GM04504 (cell line): Measurements from ENCODE around the gene LRBA.
A peak's percentile ranks its signal among the peaks of the same experiment; 100 is the strongest.

ENCODE experiments used
- DNase-seq: peaks from one replicate; pipeline ENCODE4 v3.0.0-alpha.2; 2012; ENCODE audit warnings: low read depth

LRBA gene

GRCh38 chr4:150366487-150366999 lies 648.5 kb downstream of the LRBA start:
- no peak for DNase-seq

DNA sequence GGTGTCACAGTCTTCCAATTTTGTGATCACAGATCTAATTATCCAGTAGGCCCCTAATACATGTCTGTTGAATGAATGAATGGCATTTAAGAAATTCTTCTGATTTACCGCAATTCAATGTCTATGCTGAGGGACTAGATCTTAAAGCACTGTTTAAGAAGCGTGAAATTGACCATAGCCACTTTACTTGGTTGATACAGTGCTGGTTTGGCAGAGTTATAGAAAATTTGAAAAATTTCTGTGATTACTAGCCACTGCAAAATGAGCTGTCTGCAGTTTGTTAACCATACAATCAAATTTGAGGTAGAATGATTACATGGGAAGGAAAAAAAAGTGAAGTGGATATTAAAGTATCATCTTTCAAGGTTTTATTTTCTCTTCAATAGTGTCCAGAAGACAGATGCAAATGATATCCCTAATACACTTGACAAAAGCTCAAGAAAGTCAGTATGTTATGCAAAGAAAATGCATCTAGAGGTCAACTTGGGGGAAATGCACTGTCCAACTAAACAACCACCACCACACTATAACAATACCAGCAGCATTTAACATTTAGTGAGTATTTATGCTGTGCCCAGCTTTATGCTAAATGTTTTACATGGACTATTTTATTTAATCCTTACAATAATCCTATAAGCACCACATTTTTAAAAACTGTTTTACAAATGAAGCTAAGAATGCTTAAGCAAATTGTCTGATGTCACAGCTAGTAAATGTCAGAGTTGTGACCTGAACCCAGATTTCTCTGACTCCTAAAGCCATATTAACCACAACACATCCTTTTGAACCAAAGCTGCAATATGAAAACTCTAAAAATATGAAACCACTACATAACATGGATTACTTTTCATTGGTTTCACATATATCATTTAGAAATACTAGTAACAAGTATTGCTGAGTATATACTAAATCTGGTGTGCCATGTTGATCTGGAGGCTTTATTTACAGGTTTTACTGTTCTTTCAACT lies 651.1 kb downstream of the LRBA start:
- no peak for DNase-seq

DNA sequence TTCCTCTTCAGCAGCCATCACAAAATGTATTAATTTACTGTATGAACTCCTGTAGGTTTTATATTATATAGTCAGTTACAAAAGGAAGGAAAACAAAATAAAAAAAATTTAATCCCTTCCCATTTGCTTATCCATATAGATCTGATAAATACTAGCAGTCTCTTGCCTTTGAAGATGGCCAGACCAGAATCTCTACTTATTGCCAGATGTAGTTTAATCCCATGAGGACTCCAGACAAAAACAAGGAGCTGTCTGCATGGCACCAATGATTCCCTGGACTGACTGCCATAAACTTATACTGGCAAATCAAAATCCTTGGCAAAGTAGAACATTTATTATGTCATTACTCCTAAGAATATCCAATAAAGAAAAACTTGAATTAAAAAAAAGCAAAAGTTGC lies 656.4 kb downstream of the LRBA start:
- no peak for DNase-seq

- DNase-seq = no peak
Observed at GRCh38 chr4:150357829-150358228, 657.3 kb downstream of the LRBA start.

DNA sequence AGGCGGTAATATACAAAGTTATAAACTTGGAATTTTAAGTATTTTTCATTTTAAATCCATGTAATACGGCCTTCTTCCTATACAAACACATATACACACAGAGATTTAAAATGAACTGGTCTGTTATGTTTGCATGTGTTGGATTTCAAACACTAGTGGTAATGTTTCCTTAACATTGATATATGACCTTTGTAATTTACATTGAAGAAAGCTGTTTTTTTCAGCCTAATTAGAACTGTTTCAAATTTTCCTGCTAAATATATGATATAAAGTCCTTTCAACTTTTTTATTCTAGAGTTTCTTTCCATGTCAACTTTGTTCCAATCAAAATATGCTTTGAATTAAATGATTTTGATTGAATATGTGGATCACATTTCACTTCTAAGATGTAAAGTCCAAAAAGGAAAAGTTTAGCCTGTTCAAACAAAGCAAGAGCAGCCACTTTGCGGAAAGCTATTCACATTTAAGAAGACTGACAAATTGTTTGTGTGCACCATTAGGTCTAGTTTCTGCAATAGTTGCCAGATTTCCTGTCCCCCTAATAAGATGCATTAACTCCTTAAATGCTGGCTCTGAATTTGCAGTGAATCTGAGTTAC lies 659.1 kb downstream of the LRBA start:
- DNase-seq = no peak

DNA sequence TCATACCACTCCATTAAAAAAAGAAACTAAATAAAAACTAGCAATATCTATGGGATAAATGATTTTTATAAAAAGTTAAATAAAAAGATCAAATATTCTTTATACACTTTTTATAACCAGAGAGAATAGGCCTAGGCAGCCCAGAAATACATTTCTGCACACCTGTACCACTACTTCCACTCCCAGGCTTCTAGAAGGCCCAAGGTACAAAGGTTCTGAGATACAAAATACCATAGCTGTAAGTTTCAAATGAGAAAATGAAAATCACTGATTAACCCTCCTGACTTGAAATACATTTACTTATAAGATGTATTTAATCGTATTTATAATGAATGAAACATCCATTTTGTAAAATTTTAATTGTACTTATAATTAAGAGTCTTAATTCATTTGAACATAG lies 659.7 kb downstream of the LRBA start:
- no peak for DNase-seq

DNA sequence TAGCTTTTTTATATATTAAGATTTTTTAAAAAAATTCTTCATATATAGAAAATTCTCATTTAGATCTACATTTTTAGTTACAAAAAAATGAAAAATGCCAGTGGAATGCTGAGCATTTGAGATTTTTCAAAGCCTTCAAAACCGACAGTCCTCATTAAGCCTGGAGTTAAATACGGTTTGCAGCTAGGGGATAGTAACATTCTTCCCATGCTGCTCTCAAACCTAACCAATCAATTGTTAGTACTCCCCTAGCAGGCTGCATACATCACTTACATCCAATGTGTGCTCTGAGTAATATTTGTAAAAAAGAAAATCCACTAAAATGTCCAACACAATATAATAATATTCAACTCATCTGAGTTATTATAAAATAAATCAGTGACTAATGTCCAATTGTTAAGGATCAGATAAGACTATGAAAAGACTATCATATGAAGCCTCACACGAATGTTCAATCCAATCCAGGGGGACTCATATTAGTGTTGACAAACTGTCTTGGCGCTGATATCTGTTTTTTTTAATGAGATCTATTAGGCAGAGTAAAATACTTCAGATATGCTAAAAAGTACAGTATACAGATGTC lies 660.8 kb downstream of the LRBA start:
- DNase-seq = no peak

DNA sequence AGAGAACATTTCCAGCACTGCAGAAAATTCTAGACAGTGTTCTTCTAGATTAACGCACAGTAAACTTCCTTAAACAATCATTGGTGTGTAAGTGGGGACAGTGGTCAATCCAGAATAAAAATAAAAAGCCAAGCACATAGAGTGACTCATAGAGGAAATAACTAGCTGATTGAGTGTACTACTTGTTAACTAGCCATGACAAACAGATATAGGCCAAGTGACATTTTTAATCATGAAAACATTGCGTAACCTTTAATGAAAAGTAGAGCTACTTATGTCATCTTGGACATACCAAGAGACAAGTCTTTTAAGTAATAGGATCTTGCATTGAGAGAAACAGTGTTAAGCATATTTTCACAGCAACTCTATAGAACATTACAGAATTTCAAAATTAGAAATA lies 667.0 kb downstream of the LRBA start:
- peak; percentile 7 for DNase-seq

DNA sequence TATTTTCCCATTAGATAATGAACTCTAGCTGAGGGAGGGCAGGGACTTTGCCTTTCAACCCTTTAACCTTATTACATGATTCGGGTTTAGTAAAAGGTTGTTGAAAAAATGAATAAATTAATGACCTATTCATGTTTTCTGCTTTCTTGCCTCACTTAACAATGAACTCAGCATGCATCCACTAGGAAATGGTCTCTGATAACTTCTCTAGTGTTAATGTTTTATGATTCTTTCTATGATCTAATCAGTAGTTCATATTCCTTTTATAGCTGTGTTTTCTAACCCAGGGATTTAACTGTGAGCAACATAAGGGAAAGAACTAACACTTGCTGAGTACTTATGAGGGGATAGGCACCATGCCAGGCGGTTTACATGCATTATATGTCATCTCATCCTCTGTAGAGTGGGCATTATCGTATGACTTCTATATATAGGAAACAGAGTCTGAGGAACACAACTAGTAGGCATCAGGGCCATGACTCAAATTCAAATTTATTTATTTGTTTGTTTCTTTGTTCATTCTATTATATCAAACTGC lies 669.8 kb downstream of the LRBA start:
- no peak for DNase-seq

DNA sequence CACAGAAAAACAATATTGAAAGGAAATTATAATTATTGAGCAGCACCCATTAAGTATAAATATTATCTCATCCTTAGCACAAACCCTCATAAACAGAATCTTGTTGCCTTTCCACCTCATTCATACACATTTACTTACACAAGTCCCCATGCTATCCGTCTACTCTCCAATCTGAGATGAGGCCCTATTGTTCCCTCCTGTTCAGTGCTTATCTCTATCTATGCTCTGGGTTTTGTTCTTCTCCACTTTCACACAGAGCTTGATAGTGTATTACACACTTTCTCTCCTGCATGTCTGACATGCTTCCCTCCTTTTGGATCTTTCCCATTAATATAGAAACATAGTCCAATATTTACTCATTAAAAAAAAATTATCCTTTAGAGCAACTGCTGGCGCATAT lies 671.3 kb downstream of the LRBA start:
- no peak for DNase-seq

DNA sequence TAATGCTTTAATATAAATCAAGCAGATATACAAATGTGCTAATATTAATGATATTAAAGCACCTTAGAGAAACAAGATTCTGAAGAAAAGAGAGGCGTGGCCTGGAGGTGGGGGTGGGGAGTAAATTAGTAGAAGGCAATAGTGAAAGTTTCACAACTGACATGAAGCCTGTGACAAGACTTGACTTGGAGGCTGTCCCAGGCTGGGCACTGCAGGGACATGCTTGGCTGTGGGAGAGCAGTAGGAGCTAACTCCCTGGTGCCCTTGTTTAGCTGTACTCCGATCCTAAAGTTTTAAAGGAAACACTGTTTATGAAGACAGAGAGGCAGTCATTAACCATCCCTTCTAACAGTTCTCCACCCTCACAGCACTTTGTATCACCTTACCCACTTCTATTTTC lies 672.1 kb downstream of the LRBA start:
- DNase-seq = no peak

- peak; percentile 38 for DNase-seq
Observed at GRCh38 chr4:150337734-150338133, 677.4 kb downstream of the LRBA start.

DNA sequence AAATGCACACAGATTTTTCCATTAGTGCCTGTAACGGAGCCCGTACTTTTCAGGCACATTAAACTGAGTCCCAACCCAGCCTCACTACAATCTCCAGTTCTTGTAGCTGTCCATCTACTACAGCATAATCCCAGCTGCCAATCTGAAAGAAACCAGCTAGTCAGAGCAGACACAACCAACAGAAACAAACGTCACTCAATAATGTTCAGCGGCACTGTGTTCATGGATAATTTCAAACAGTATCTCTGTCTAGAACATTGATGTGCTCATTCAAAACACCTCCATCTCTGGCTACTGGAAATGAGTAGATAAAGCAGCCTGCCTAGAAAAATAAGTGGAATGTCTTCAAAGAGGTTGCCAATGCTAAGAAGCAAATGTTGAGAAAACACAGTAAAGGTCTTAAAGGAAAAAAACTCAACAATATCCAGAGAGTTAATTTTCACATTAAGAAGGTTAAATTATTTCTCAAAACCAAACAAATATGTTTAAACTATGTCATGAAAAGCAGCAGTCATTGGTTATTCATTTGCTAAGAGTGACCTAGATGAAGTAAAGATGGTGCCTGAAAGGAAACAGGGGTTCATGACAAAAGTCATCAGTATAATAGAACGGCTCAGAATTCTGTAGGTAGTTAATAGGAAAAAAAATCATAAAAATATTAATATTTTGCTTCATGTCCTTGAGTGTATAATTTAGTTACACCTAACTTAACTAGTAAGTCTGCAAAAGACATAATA lies 678.2 kb downstream of the LRBA start:
- no peak for DNase-seq

DNA sequence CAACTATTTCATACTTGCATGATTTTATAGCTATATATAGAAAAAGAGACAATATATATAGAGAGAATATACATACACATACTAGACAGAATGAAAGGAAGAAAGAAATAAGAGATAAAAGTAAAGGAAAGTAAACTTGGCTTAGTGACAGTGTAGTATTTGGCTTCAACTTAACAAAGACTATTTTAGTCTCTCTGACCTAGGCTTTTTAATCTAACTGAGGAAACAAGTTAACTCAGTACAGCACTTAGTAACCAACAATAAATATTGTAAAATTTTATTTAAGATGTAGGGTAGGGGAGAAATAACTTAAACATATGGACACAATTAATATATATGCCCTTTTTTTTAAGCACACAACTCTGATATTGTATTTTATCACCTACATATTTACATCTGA lies 682.1 kb downstream of the LRBA start:
- no peak for DNase-seq

- no peak for DNase-seq
Observed at GRCh38 chr4:150332086-150332485, 683.0 kb downstream of the LRBA start.

DNA sequence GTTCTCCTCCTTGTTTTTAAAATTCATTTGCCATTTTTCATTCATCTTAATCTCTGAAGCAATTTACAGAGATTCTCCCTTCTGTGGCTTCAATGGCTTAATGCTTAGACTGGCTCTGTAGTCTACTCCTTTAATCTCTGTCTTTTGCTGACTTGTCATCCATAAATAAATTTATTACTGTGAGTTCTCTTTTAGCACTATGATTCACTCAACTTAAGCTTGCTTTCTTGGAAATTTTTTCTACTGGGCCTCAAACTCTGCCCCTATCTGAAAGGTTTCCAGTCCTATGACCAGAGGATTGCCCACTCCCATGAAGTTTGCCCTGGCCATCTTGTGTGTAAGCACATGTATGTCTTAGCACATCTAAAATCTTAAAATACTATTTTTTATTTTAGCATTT lies 685.7 kb downstream of the LRBA start:
- no peak for DNase-seq

DNA sequence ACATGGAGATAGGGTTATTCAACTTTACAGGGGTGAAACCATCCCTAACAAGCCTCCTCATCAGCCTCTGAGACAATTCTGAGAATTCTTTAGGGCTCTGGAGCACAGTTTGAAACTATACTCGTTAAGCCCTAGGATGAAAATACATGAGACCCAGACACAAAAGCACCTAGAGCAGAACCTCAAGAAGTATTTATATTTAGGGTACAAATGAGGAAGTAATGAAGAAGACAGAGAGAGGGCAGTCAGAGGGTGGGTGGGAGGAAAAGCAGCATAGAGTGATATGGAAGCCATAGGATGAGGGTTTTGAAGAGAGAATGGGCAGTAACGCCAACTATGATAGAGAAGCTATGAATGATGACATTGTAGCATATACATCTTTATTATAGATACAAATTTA lies 686.6 kb downstream of the LRBA start:
- no peak for DNase-seq

GRCh38 chr4:150327262-150327780 lies 687.8 kb downstream of the LRBA start:
- no peak for DNase-seq

DNA sequence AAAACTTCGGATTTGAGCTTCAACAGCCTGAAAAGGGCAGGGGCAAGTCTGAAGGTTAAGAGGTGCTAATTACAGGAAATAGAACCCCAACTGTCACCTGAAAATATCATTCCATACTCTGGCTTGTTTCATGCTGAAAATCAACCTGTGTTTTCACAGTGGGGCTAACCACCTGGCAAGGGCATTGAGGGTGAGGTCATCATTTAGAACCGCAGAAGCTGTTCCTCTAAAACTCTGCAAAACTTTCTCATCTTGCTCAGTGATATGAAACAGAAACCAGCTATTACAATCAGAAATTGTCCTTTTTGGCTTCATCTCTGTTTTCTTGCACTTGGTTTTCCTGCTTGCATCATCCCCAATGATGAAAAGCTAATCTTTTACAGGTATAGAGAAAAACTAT lies 689.2 kb downstream of the LRBA start:
- no peak for DNase-seq

- DNase-seq = no peak
Observed at GRCh38 chr4:150323406-150324325, 691.4 kb downstream of the LRBA start.

DNA sequence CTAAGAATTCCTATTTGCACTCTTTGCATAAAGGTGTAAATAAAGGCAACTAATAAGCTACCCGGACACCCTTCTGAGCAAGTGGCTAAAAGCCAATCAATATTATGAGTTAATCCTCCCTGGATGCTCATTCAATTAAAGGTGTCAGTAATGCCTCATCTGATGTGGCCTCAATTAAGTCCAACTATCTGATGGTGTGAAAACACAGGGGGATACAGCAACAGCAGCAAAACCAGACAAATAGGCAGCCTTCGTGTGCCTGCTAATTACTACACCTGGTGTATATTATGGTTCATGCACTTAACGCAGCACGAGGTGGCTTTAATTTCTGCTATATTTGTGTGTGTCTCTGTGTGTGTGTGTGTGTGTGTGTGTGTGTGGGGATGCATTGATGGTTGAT lies 692.4 kb downstream of the LRBA start:
- DNase-seq = no peak
